Inferior parietal cortex (tissue), 1 donor: Measurements from ENCODE around the gene MMEL1.
"Not testable (repeated sequence)": the region's sequence is repeated elsewhere in the genome, so short reads cannot be mapped to it uniquely, and the experiment has no call there.

Experiments
- DNase-seq: peaks from one replicate; pipeline ENCODE4 v3.0.0-alpha.2; 2016; ENCODE audit errors: extremely low spot score

Gene MMEL1

GRCh38 chr1:2628191-2628932 is 4.5 kb downstream of the MMEL1 start:
- no peak for DNase-seq

GRCh38 chr1:2627746-2628145 is 5.1 kb downstream of the MMEL1 start:
- no peak for DNase-seq

- DNase-seq = not testable (repeated sequence)
Measured at GRCh38 chr1:2625748-2626147, 7.1 kb downstream of the MMEL1 start.

- no peak for DNase-seq
Measured at GRCh38 chr1:2625311-2625710, 7.5 kb downstream of the MMEL1 start.

GRCh38 chr1:2624735-2625300 is 8.0 kb downstream of the MMEL1 start:
- no peak for DNase-seq

- no peak for DNase-seq
Measured at GRCh38 chr1:2623571-2624337, 9.1 kb downstream of the MMEL1 start.

- no peak for DNase-seq
Measured at GRCh38 chr1:2617971-2618470, 14.8 kb downstream of the MMEL1 start.

- no peak for DNase-seq
Measured at GRCh38 chr1:2614145-2614544, 18.7 kb downstream of the MMEL1 start.

- no peak for DNase-seq
Measured at GRCh38 chr1:2612591-2613365, 20.0 kb downstream of the MMEL1 start.

GRCh38 chr1:2611621-2612437 is 21.0 kb downstream of the MMEL1 start:
- DNase-seq = no peak

- no peak for DNase-seq
Measured at GRCh38 chr1:2611031-2611501, 21.8 kb downstream of the MMEL1 start.

GRCh38 chr1:2610036-2610959 is 22.5 kb downstream of the MMEL1 start:
- DNase-seq = no peak

GRCh38 chr1:2609319-2610035 is 23.3 kb downstream of the MMEL1 start:
- DNase-seq = no peak

GRCh38 chr1:2607641-2608091 is 25.1 kb downstream of the MMEL1 start:
- no peak for DNase-seq

GRCh38 chr1:2606881-2607621 is 25.8 kb downstream of the MMEL1 start:
- no peak for DNase-seq

GRCh38 chr1:2606396-2606880 is 26.4 kb downstream of the MMEL1 start:
- no peak for DNase-seq

GRCh38 chr1:2605509-2606395 is 27.1 kb downstream of the MMEL1 start:
- DNase-seq = no peak
